Effector memory CD4-positive, alpha-beta T cell (primary cell): ENCODE results near the gene ARHGAP9.
"Not testable (repeated sequence)": the region's sequence is repeated elsewhere in the genome, so short reads cannot be mapped to it uniquely, and the experiment has no call there.

ENCODE experiments used
- DNase-seq, 3 donors: peaks; one replicate each; pipeline ENCODE4 v3.0.0-alpha.2; 2020
- H3K27ac ChIP-seq: 2 replicates; pipeline ENCODE4 v1.7.0; 2013; ENCODE audit warnings: mild to moderate bottlenecking, low read length, moderate library complexity; ENCODE audit not compliant: insufficient read depth, poor library complexity, severe bottlenecking
- H3K27me3 ChIP-seq: replicated peaks from 2 replicates; pipeline ENCODE4 v1.7.0; 2013; ENCODE audit warnings: mild to moderate bottlenecking, low read length; ENCODE audit not compliant: insufficient read depth, control insufficient read depth, poor library complexity, severe bottlenecking
- H3K36me3 ChIP-seq: 2 replicates; pipeline ENCODE4 v1.7.0; 2013; ENCODE audit warnings: mild to moderate bottlenecking, low read length, moderate library complexity; ENCODE audit not compliant: control insufficient read depth, insufficient read depth
- H3K4me1 ChIP-seq: 2 replicates; pipeline ENCODE4 v1.7.0; 2013; ENCODE audit warnings: low read length, mild to moderate bottlenecking; ENCODE audit not compliant: control insufficient read depth, insufficient read depth, poor library complexity, severe bottlenecking
- H3K4me3 ChIP-seq: 2 replicates; pipeline ENCODE4 v1.7.0; 2013; ENCODE audit warnings: low read length, low read depth, mild to moderate bottlenecking; ENCODE audit not compliant: insufficient read depth, poor library complexity, severe bottlenecking
- H3K9me3 ChIP-seq: 2 replicates; pipeline ENCODE4 v1.7.0; 2013; ENCODE audit warnings: mild to moderate bottlenecking, low read length, moderate library complexity; ENCODE audit not compliant: control insufficient read depth

Gene ARHGAP9

DNA sequence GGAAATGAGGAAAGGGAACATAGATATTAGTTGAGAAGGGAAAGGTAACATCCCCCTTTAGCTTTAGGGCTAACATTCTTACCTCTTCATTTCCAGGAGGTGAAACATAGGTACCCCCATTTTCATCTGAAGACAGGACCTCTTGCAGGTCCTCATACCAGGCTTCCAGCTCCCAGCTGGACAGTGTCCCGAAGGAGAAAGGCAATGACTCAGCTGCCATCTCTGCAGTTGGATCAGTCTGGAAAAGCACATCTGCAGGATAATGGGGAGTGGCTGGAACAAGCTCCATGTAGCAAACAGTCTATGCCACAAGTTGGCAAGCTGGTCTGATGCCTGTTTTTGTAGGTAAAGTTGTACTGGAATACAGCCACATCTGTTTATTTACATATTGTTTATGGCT is 37.5 kb upstream of the ARHGAP9 start:
- H3K27me3 ChIP-seq = no peaks in the 10 kb centered on the region
- H3K36me3 ChIP-seq = peaks cover 49% of the 10 kb centered on the region
- no peak overlapping the region for H3K27ac ChIP-seq
- peaks cover 24% of the 10 kb centered on the region for H3K4me1 ChIP-seq
- H3K4me3 ChIP-seq = no peak overlapping the region
- no peak for DNase-seq
- no peaks in the 10 kb centered on the region for H3K9me3 ChIP-seq

GRCh38 chr12:57516617-57517153 is 37.0 kb upstream of the ARHGAP9 start:
- Histone ChIP-seq H3K36me3 (peaks cover 54% of the 10 kb centered on the region), H3K4me3 (no peak overlapping the region), H3K27ac (no peak overlapping the region)

GRCh38 chr12:57515934-57516541 is 36.4 kb upstream of the ARHGAP9 start:
- DNase-seq = no peak
- no peaks in the 10 kb centered on the region for H3K27me3 ChIP-seq
- no peak overlapping the region for H3K27ac ChIP-seq

More at GRCh38 chr12:57516617-57517153, 37.0 kb upstream of the ARHGAP9 start:
- H3K9me3 ChIP-seq = no peaks in the 10 kb centered on the region
- H3K4me1 ChIP-seq = peaks cover 18% of the 10 kb centered on the region
- DNase-seq = no peak
- H3K27me3 ChIP-seq = no peaks in the 10 kb centered on the region

GRCh38 chr12:57515408-57515933 is 35.8 kb upstream of the ARHGAP9 start:
- Histone ChIP-seq H3K9me3 (no peaks in the 10 kb centered on the region), H3K36me3 (peaks cover 57% of the 10 kb centered on the region), H3K27ac (no peak overlapping the region), H3K4me3 (no peak overlapping the region), H3K4me1 (peaks cover 9% of the 10 kb centered on the region), H3K27me3 (no peaks in the 10 kb centered on the region)
- DNase-seq = no peak

More at GRCh38 chr12:57515934-57516541, 36.4 kb upstream of the ARHGAP9 start:
- no peak overlapping the region for H3K4me3 ChIP-seq
- peaks cover 12% of the 10 kb centered on the region for H3K4me1 ChIP-seq
- peaks cover 57% of the 10 kb centered on the region for H3K36me3 ChIP-seq
- H3K9me3 ChIP-seq = no peaks in the 10 kb centered on the region

DNA sequence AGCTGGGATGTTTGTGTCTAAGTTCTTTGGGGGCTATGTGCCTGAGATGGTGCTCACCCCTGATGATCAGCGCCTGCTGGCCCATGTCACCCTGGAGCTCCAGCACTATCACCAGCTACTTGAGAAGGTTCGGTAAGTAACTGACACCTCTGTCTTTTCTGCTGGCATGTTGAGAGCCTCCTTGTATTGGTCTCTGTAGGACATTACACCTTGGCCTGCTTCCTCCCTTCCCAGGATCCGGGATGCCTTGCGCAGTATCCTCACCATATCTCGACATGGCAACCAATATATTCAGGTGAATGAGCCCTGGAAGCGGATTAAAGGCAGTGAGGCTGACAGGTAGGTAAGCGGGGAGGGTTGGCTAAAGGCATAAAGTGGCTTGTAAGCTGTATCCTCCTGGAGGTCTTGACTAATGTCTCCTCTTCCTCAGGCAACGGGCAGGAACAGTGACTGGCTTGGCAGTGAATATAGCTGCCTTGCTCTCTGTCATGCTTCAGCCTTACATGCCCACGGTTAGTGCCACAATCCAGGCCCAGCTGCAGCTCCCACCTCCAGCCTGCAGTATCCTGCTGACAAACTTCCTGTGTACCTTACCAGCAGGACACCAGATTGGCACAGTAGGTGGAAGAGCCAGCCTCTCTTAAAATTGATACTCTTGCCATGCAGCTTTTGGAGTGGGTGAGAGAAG is 35.2 kb upstream of the ARHGAP9 start:
- no peak overlapping the region for H3K4me3 ChIP-seq
- DNase-seq = no peak
- H3K9me3 ChIP-seq = no peaks in the 10 kb centered on the region
- H3K27ac ChIP-seq = no peak overlapping the region
- peaks cover 58% of the 10 kb centered on the region for H3K36me3 ChIP-seq
- H3K27me3 ChIP-seq = no peaks in the 10 kb centered on the region
- H3K4me1 ChIP-seq = peaks cover 9% of the 10 kb centered on the region

GRCh38 chr12:57514246-57514645 is 34.6 kb upstream of the ARHGAP9 start:
- H3K9me3 ChIP-seq, H3K4me1 ChIP-seq, H3K4me3 ChIP-seq, DNase-seq, H3K27ac ChIP-seq, H3K27me3 ChIP-seq: not testable (repeated sequence)
- H3K36me3 ChIP-seq = peaks cover 62% of the 10 kb centered on the region

DNA sequence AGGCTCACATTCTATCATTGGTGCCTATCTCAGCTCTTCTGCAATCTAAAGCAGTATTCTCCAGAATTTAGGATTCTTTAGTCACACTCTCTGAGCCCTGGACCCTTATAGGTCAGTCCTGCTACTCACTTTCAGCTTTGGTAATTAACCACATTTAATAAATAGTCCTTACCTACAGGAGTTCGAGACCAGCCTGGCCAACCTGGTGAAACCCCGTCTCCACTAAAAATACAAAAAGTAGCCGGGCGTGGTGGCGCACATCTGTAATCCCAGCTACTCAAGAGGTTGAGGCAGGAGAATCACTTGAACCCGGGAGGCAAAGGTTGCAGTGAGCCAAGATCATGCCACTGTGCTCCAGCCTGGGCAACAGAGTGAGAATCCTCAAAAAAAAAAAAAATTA is 34.0 kb upstream of the ARHGAP9 start:
- peaks cover 62% of the 10 kb centered on the region for H3K36me3 ChIP-seq
- not testable (repeated sequence) for H3K9me3 ChIP-seq, H3K27ac ChIP-seq, DNase-seq, H3K27me3 ChIP-seq, H3K4me3 ChIP-seq, H3K4me1 ChIP-seq

GRCh38 chr12:57513266-57513665 is 33.6 kb upstream of the ARHGAP9 start:
- Histone ChIP-seq H3K4me1 (no peaks in the 10 kb centered on the region), H3K9me3 (no peaks in the 10 kb centered on the region), H3K27ac (peak overlapping the region; percentile 12), H3K27me3 (no peaks in the 10 kb centered on the region), H3K36me3 (peaks cover 62% of the 10 kb centered on the region), H3K4me3 (no peak overlapping the region)
- no peak for DNase-seq

- Histone ChIP-seq H3K36me3 (peaks cover 62% of the 10 kb centered on the region), H3K27ac (peak overlapping the region; percentile 7), H3K4me3 (no peak overlapping the region), H3K27me3 (no peaks in the 10 kb centered on the region), H3K9me3 (no peaks in the 10 kb centered on the region), H3K4me1 (no peaks in the 10 kb centered on the region)
- no peak for DNase-seq
These were observed 33.0 kb upstream of the ARHGAP9 start for GRCh38 chr12:57512665-57513064.
